HT-29 (cell line): Measurements from ENCODE around the gene LCN6. TPM values are rescaled to one million over a fixed set of nuclear protein-coding genes. Genes with fewer than 3 reads are reported as not detected.
"Not testable (repeated sequence)": the region's sequence is repeated elsewhere in the genome, so short reads cannot be mapped to it uniquely, and the experiment has no call there.

Source experiments
- DNase-seq: peaks from one replicate; pipeline ENCODE4 v3.0.0-alpha.2; 2015; ENCODE audit warnings: low spot score
- total RNA-seq: library from RNA; depleted of rRNA; stranded (reverse); fragments of >200 nt; shearing (Covaris generic); gene quantifications from 2 replicates; pipeline ENCODE4 v1.2.3, GENCODE V29; 2014

The LCN6 gene
- total RNA-seq, 1 experiment from 2014 or later: not detected

GRCh38 chr9:136760424-136760823, 12.1 kb upstream of the LCN6 start:
- DNase-seq: no peak

GRCh38 chr9:136759436-136760325, 11.4 kb upstream of the LCN6 start:
- DNase-seq: no peak

- DNase-seq: no peak
Observed at GRCh38 chr9:136759001-136759400, 10.7 kb upstream of the LCN6 start.

- no peak for DNase-seq
Observed at GRCh38 chr9:136757751-136758140, 9.4 kb upstream of the LCN6 start.

- no peak for DNase-seq
Observed at GRCh38 chr9:136757328-136757727, 9.0 kb upstream of the LCN6 start.

GRCh38 chr9:136756836-136757235, 8.5 kb upstream of the LCN6 start:
- DNase-seq: no peak

- DNase-seq: no peak
Observed at GRCh38 chr9:136756134-136756438, 7.8 kb upstream of the LCN6 start.

GRCh38 chr9:136755302-136756133, 7.2 kb upstream of the LCN6 start:
- not testable (repeated sequence) for DNase-seq

- no peak for DNase-seq
Observed at GRCh38 chr9:136754626-136755301, 6.4 kb upstream of the LCN6 start.

- no peak for DNase-seq
Observed at GRCh38 chr9:136754059-136754572, 5.8 kb upstream of the LCN6 start.

GRCh38 chr9:136753371-136754058, 5.2 kb upstream of the LCN6 start:
- no peak for DNase-seq

- no peak for DNase-seq
Observed at GRCh38 chr9:136751814-136752213, 3.5 kb upstream of the LCN6 start.

GRCh38 chr9:136751244-136751643, 2.9 kb upstream of the LCN6 start:
- no peak for DNase-seq

GRCh38 chr9:136750526-136750925, 2.2 kb upstream of the LCN6 start:
- no peak for DNase-seq

- no peak for DNase-seq
Observed at GRCh38 chr9:136748666-136749611, 614 bp upstream of the LCN6 start.

- no peak for DNase-seq
Observed at GRCh38 chr9:136747161-136748060, 914 bp downstream of the LCN6 start.

GRCh38 chr9:136746621-136747020, 1.7 kb downstream of the LCN6 start:
- DNase-seq: no peak

GRCh38 chr9:136746155-136746490, 2.2 kb downstream of the LCN6 start:
- DNase-seq: no peak

- DNase-seq: no peak
Observed at GRCh38 chr9:136745389-136746154, 2.8 kb downstream of the LCN6 start.
